OCI-LY7 (cell line): ENCODE results near the gene DDX43.

ENCODE experiments used
- EZH2phosphoT487 ChIP-seq: fragments of 200-600 bp; sonication (generic); IDR thresholded peaks from 2 replicates; pipeline ENCODE4 v1.6.1; 2018; ENCODE audit warnings: low read depth, borderline replicate concordance, mild to moderate bottlenecking, mixed run types, antibody characterized with exemption, low read length, moderate library complexity, mixed read lengths
- TF ChIP-seq, protein P1 (sequence below): fragments of 200-600 bp; sonication (generic); conservative IDR thresholded peaks from 2 replicates; pipeline ENCODE4 v1.5.1; 2014; ENCODE audit warnings: mild to moderate bottlenecking, antibody characterized with exemption, low read length, moderate library complexity, mixed read lengths

GRCh38 chr6:73369563-73369962 is 25.1 kb upstream of the DDX43 start, which contains the start of gene OOEP:
- TF ChIP-seq, protein P1, sequence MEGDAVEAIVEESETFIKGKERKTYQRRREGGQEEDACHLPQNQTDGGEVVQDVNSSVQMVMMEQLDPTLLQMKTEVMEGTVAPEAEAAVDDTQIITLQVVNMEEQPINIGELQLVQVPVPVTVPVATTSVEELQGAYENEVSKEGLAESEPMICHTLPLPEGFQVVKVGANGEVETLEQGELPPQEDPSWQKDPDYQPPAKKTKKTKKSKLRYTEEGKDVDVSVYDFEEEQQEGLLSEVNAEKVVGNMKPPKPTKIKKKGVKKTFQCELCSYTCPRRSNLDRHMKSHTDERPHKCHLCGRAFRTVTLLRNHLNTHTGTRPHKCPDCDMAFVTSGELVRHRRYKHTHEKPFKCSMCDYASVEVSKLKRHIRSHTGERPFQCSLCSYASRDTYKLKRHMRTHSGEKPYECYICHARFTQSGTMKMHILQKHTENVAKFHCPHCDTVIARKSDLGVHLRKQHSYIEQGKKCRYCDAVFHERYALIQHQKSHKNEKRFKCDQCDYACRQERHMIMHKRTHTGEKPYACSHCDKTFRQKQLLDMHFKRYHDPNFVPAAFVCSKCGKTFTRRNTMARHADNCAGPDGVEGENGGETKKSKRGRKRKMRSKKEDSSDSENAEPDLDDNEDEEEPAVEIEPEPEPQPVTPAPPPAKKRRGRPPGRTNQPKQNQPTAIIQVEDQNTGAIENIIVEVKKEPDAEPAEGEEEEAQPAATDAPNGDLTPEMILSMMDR, result no peak
- TF ChIP-seq EZH2phosphoT487, result no peak
